Gastroesophageal sphincter (tissue), 4 donors: ENCODE measurements around the gene TMEM179B. TPM values are rescaled to one million over a fixed set of nuclear protein-coding genes. Genes with fewer than 3 reads are reported as not detected.

Experiments used
- ATAC-seq: fragments of 150-250 bp; one replicate; pipeline ENCODE4 v1.9.1; 2016; ENCODE audit warnings: mild to moderate bottlenecking, moderate library complexity
- H3K27ac ChIP-seq, 4 donors: fragments of 200-600 bp; sonication (generic) in 3 of 4; 1 replicate in 3 of 4; 2 replicates in 1 of 4; pipeline ENCODE4 v1.5.1; 2016 to 2019
- H3K27me3 ChIP-seq: fragments of 200-600 bp; sonication (generic); one replicate; pipeline ENCODE4 v1.5.1; 2019
- H3K36me3 ChIP-seq, 2 donors: fragments of 200-600 bp; sonication (generic); one replicate each; pipeline ENCODE4 v1.5.1; 2019; ENCODE audit warnings: control low read depth in 1 of 2
- H3K4me1 ChIP-seq, 3 donors: fragments of 200-600 bp; sonication (generic); 1 replicate in 2 of 3; 2 replicates in 1 of 3; pipeline ENCODE4 v1.5.1; 2016 to 2019; ENCODE audit warnings: control low read depth in 2 of 3
- H3K4me3 ChIP-seq, 2 donors: fragments of 200-600 bp; sonication (generic); one replicate each; pipeline ENCODE4 v1.5.1; 2019; ENCODE audit warnings: mild to moderate bottlenecking in 1 of 2, moderate library complexity in 1 of 2
- H3K9me3 ChIP-seq, 3 donors: fragments of 200-600 bp; sonication (generic); one replicate each; pipeline ENCODE4 v1.5.1; 2017 to 2019; ENCODE audit warnings: control low read depth in 2 of 3
- EP300 ChIP-seq: sonication (generic); formaldehyde crosslinking; IDR thresholded peaks from one replicate; pipeline ENCODE4 v1.6.1; 2017; ENCODE audit warnings: antibody characterized with exemption, mild to moderate bottlenecking
- POLR2A ChIP-seq, 2 donors: fragments of 450-650 bp; IDR thresholded peaks; one replicate each; pipeline ENCODE4 v1.6.1; 2017; ENCODE audit warnings: antibody characterized with exemption in 2 of 2, mild to moderate bottlenecking in 2 of 2, moderate library complexity in 1 of 2
- POLR2AphosphoS5 ChIP-seq: sonication (generic); formaldehyde crosslinking; IDR thresholded peaks from one replicate; pipeline ENCODE4 v1.6.1; 2017; ENCODE audit warnings: antibody characterized with exemption
- WGBS, 2 donors: methylation state at CpG; one replicate each; pipeline ENCODE4 v1.1.5; 2018; ENCODE audit warnings: low coverage in 1 of 2; 5-methylcytosine and 5-hydroxymethylcytosine counted together
- total RNA-seq, 4 donors: library from RNA; depleted of rRNA; stranded (reverse); fragments of >200 nt; gene quantifications; one replicate each; pipeline ENCODE4 v1.1.0, GENCODE V29; 2016
- TF ChIP-seq, protein P1 (sequence below), 4 experiments: fragments of 200-600 bp in 2 of 4; fragments of 450-650 bp in 2 of 4; sonication (generic) in 1 of 4; IDR thresholded peaks; one replicate each; pipeline ENCODE4 v1.5.1; 2017 to 2019; ENCODE audit warnings: antibody characterized with exemption in 4 of 4, mild to moderate bottlenecking in 2 of 4, moderate library complexity in 2 of 4

TMEM179B gene
- total RNA-seq, 4 donors from 2014 or later = 25.8 to 50.7 (median 33.9) TPM

GRCh38 chr11:62801071-62801470, 13.9 kb downstream of the TMEM179B start:
- ATAC-seq = no peak

GRCh38 chr11:62804310-62805075, 17.3 kb downstream of the TMEM179B start:
- H3K27me3 ChIP-seq = no peaks in the 10 kb centered on the region
- no peaks in the 10 kb centered on the region for H3K9me3 ChIP-seq
- no peak for TF ChIP-seq POLR2A (IDR thresholded peaks at IDR 0.05)
- TF ChIP-seq EP300 = no peak
- no peak for TF ChIP-seq POLR2AphosphoS5
- TF ChIP-seq, protein P1, sequence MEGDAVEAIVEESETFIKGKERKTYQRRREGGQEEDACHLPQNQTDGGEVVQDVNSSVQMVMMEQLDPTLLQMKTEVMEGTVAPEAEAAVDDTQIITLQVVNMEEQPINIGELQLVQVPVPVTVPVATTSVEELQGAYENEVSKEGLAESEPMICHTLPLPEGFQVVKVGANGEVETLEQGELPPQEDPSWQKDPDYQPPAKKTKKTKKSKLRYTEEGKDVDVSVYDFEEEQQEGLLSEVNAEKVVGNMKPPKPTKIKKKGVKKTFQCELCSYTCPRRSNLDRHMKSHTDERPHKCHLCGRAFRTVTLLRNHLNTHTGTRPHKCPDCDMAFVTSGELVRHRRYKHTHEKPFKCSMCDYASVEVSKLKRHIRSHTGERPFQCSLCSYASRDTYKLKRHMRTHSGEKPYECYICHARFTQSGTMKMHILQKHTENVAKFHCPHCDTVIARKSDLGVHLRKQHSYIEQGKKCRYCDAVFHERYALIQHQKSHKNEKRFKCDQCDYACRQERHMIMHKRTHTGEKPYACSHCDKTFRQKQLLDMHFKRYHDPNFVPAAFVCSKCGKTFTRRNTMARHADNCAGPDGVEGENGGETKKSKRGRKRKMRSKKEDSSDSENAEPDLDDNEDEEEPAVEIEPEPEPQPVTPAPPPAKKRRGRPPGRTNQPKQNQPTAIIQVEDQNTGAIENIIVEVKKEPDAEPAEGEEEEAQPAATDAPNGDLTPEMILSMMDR (IDR thresholded peaks at IDR 0.05) = no peak
- 3 to 5% methylated on average over 9 to 10 of the region's 14 CpGs for WGBS, 2 donors
- ATAC-seq = peak; percentile 4
- peak overlapping the region; percentile 77 to 99 for H3K4me3 ChIP-seq
- peak overlapping the region; percentile 85 to 98 (median 96) for H3K27ac ChIP-seq
- peaks cover 0 to 53% of the 10 kb centered on the region in 2 donors for H3K36me3 ChIP-seq
- H3K4me1 ChIP-seq = peaks cover 0 to 43% (median 13%) of the 10 kb centered on the region in 3 donors

More at GRCh38 chr11:62801071-62801470, 13.9 kb downstream of the TMEM179B start:
- Histone ChIP-seq H3K27me3 (no peaks in the 10 kb centered on the region), H3K4me1 (peaks cover 0 to 34% (median 10%) of the 10 kb centered on the region in 3 donors), H3K36me3 (peaks cover 0 to 77% of the 10 kb centered on the region in 2 donors), H3K4me3 (no peak overlapping the region), H3K27ac (no peak overlapping the region), H3K9me3 (no peaks in the 10 kb centered on the region)
- TF ChIP-seq POLR2AphosphoS5 = no peak
- no peak for TF ChIP-seq POLR2A (IDR thresholded peaks at IDR 0.05)
- TF ChIP-seq, protein P1 (IDR thresholded peaks at IDR 0.05) = no peak
- no peak for TF ChIP-seq EP300
- WGBS, 2 donors = 81 to 85% methylated on average over 3 to 4 of the region's 4 CpGs

DNA sequence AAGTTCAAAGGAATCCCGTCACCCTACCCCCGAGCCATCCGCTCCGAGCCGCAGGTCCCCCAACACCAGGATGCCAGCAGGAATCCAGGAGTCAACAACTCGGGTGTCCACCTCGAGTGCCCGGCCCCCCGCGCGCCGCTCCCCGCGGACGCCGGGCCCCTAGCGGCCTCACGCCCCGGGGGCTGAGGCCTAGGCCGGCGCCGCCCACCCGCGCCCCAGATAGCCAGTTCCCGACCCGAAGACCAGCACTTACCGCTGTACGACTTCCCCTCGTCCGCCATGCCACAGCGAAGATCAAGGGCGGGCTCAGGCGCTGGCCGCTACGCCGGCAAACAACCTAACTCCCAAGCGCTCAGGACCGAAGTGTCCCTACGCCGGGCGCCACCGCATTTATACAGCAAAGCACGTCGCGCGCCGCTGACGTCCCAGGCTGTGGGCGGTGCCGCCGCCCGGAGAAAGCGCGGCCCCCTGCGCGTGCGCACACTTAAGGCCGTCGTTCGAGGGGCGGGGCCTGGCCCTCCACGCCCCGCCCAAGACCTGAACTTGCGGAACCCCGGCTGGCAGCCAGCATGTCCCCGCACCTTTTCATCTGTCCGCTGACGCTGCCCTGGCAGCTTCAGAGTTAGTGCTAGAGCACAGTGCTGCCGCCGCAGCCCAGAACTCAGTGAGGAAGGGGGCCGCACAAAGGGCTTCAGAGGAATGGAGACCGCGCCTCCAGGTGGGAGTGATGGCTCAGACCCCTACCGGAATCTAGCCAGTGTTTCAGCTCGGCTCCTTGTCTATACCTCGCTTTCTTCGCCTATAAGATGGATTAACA, 18.1 kb downstream of the TMEM179B start, which contains the start of gene NXF1:
Gene NXF1 (minus strand): TSS at position 365 of the 817 bp plus-strand sequence. CDS start 84 bp downstream, at position 281.
- TF ChIP-seq EP300 (no peak), POLR2AphosphoS5 (peak; percentile 100), POLR2A (IDR thresholded peaks at IDR 0.05) (peak; percentile 100)
- TF ChIP-seq, protein P1 (IDR thresholded peaks at IDR 0.05) = peak in 3 of 4 experiments; percentile 34 to 48 (median 46)
- ATAC-seq = peak; percentile 94
- peaks cover 0 to 43% (median 13%) of the 10 kb centered on the region in 3 donors for H3K4me1 ChIP-seq
- H3K4me3 ChIP-seq = peak within 1 kb of the TSS; percentile 77 to 99
- H3K27ac ChIP-seq = peak within 1 kb of the TSS; percentile 85 to 98 (median 96)
- 0% methylated on average over 3 to 9 of the region's 77 CpGs for WGBS, 2 donors
- H3K27me3 ChIP-seq = no peaks in the 10 kb centered on the region
- no peaks in the 10 kb centered on the region for H3K9me3 ChIP-seq
- H3K36me3 ChIP-seq = peaks cover 0 to 45% of the 10 kb centered on the region in 2 donors

GRCh38 chr11:62805961-62806441, 18.8 kb downstream of the TMEM179B start:
- H3K27ac ChIP-seq = peak overlapping the region; percentile 34 to 98 (median 96)
- 9 to 44% methylated on average over 3 to 9 of the region's 12 CpGs for WGBS, 2 donors
- no peaks in the 10 kb centered on the region for H3K27me3 ChIP-seq
- peaks cover 0 to 38% of the 10 kb centered on the region in 2 donors for H3K36me3 ChIP-seq
- H3K4me3 ChIP-seq = peak overlapping the region; percentile 77 to 99
- ATAC-seq = no peak
- TF ChIP-seq, protein P1 (IDR thresholded peaks at IDR 0.05) = no peak
- TF ChIP-seq EP300 (no peak), POLR2AphosphoS5 (no peak), POLR2A (IDR thresholded peaks at IDR 0.05) (no peak)
- no peaks in the 10 kb centered on the region for H3K9me3 ChIP-seq
- peaks cover 0 to 43% (median 13%) of the 10 kb centered on the region in 3 donors for H3K4me1 ChIP-seq
